ENCODE data around the gene MAPK8IP3.

MAPK8IP3 gene

DNA sequence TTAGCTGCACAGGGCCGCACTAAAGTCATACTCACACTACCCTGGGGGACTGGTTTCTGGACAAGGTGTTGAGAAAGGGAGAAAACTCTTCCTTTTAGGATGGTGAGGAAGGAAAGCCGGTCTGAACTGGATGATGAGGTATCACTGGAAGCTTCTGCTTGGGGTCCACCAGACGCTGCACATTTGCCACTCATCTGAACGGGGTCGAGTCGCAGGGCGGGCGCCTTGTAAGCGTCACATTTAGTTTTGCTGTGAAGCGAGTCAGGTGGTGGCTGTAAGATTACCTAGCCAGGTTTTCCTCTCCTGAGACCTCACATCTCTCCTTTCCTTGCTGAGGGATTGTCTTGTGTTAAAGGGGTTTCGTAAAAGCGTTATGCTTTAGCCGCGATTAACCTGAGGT lies 25.6 kb upstream of the MAPK8IP3 start:
- no peak for DNase-seq

DNA sequence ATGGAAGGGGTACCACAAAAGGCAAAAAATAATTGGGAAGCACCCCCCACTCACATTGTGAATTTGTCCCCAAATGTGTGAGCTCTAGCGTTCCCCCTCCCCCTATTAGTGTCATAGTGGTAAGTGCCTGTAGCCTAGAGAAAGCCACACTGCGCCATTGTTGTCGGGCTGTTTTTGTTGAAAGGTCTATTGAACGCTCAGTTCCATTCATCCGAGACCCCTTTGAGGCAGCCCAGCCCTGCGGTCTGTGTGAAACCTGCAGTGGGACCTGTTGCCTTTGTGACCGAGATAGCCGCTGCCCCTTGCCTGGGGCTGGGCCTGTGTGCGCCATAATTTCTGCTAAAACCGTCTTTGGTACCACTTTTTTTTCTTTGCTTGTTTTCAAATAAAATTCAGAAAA lies 25.0 kb upstream of the MAPK8IP3 start:
- no peak for DNase-seq

DNA sequence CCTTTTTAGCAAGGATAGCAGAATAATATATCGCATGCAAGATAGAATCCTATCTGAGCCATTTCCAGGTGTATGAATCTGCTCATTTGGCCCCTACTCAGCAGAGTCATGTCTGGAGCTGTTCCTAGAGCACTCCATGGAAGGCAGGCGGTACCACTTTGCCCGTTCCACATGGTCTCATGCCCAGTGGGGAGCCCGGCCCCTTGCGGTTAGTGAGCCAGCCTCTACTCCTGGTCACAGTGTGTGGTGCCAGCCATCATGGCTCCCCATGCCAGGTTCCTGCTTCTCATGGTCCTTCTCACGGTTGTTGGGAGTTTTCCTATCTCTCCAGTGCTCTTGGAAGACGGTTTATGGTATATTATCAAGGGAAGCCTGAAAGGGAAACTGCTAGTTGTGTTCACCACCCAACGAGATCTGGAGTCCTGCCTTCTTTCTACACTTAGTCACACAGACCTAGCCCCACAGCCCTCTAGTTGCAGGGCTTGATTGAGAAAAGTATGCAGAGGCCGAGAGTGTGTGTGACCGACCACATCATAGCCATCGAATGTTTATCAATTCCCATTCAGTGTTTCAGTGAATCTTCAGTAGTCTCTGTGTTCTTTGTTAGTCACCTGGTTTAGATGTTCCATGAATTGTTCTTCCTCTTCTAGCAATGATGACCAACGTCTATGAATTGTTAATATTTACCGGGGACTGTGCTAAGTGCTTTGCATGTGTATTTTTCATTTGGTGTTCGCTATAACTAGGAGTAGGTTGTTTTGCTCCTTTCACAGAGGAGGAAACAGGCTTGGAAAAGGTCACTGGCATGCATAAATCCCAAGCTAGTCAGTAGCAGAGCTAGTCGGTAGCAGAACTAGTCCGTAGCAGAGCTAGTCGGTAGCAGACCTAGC lies 18.3 kb upstream of the MAPK8IP3 start:
- no peak for DNase-seq

DNA sequence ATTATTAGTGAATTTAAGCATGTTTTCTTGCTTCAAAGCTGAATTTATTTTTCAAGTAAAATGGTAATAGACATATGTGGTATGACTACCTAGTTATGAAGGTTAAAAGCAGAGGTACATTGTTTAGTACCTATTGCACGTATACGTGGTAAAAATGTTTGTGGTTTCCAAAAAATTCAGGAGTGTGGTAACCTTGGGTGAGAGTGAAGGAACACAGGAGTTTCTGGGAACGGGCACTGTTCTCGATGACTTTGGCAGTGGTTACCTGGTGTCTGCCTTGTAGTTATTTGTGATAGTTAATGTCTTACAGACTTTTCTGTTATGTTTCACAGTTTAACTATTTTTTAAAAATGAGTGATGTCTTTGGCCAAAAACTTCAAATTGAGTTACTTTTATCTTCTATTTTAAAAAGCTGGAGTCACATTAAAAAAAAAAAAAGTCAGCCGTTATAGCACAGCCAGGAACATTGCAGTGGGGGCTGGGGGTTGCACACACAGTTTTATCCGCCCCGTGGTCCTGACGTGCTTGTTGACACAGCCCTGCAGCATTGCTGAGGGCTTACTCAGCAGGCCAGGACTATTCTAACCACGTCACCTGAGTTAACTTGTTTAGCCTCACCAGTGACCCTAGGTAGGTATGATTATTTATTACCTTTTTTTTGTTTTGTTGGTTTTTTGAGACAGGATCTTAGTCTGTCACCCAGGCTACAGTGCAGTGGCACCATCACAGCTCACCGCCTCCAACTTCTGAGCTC lies 17.0 kb upstream of the MAPK8IP3 start:
- DNase-seq, result no peak

DNA sequence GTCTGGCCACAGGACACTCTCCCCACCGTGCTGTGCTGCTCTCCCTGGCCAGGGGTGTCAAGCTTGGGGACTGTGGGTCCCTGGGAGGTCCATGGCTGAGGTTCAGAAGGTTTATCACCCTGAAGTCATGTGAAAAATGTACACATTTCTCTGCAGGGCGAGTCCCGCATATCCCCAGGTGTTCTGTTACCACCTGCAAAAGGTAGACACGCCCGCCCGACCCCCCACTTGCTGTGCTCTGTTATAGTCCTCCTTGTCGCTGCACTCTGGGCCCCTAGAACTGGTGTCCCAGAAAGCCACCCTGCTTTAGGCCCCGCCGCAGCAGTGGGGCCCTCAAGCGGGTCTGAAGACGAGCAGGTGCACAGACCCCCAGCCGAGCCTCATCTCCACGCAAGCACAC lies 16.1 kb upstream of the MAPK8IP3 start:
- DNase-seq, result no peak

DNA sequence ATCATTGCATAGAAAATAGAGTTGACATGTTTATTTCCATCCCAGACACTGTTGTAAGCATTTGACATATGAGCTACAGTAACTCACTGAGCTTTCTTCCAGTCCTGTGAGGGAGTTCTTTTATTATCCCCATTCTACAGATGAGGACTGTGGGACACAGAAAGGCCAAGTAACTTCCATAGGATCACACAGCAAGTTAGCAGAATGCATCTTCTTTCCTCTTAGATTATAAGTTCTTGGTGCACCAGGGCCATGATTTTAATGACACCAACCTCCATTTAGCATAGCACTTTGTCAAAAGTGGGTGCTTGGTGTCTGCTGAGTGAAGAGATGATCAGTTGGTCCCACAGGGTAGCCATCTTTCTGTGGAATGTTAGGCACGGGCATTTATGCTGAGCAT lies 15.2 kb upstream of the MAPK8IP3 start:
- DNase-seq, result no peak

DNA sequence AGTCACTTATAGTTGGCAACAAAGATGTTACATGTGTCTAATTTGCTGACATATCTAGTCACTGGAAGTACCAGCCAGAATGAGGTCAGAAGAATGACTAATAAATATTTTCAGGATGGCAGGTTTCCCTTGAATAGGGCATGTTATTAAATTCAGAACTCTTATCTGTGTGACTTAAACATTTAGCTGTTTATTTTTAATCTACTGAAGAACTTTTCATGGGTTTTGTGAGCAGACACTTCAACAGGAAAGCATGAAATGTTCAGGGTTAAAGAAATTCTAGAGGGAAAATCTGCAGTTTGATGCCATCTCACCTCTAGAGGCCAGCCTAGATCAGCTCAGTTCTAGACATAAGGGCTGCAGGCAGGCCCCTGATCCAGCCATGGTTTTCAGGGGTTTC lies 14.7 kb upstream of the MAPK8IP3 start:
- no peak for DNase-seq

DNA sequence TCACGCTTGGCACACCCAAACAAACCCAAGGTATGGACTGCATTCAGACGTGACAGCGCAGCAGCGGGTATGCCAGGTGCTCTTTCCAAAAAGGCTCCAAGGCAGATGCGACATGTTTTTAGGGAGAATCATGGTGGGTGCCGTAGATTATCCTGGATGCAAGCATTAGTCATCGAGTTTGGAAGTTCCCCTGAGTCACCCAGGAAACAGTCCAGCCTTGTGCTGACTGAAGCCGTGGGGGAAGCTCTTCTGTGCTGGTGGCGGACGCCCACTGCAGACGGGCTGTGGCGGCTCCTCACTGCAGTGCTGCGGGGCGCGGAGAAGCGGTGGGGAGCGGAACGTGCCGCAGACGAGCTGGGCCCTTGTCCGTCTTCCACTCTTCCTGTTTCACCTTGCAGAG lies 14.0 kb upstream of the MAPK8IP3 start:
- DNase-seq, result no peak

DNA sequence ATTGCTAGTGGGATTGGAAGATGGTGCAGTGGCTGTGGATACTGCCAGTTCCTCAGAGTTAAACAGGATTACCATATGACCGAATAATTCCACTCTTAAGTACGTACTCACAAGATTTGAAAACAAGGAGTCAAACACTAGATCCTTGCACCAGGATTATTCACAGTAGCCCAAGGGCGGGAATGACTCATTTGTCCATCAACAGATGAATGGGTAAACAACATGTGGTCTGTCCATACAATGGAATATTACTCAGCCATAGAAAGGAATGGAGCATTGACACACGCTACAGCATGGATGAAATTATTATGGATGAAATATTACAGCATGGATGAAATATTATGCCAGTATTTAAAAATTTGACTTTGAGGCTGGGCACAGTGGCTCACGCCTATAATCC lies 9.1 kb upstream of the MAPK8IP3 start:
- no peak for DNase-seq

DNA sequence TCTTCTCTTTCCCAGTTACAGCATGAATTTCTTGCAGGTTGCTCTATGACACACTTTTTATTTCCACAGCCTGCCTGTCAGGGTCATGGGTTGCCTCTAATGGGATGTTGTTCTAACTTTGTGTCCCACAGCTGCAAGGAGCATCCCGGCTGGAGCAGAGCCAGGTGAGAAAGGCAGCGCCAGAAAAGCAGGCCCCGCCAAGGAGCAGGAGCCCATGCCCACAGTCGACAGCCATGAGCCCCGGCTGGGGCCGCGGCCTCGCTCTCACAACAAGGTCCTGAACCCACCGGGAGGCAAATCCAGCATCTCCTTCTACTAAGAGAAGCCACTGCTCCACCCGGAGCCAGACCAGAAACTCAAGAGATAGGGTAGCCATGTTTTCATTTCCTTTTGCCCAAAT lies 7.3 kb upstream of the MAPK8IP3 start:
- DNase-seq, result no peak

DNA sequence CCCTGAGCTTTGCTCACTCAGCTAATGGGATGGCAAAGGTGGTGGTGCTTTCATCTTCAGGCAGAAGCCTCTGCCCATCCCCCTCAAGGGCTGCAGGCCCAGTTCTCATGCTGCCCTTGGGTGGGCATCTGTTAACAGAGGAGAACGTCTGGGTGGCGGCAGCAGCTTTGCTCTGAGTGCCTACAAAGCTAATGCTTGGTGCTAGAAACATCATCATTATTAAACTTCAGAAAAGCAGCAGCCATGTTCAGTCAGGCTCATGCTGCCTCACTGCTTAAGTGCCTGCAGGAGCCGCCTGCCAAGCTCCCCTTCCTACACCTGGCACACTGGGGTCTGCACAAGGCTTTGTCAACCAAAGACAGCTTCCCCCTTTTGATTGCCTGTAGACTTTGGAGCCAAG lies 5.7 kb upstream of the MAPK8IP3 start:
- DNase-seq, result no peak

DNA sequence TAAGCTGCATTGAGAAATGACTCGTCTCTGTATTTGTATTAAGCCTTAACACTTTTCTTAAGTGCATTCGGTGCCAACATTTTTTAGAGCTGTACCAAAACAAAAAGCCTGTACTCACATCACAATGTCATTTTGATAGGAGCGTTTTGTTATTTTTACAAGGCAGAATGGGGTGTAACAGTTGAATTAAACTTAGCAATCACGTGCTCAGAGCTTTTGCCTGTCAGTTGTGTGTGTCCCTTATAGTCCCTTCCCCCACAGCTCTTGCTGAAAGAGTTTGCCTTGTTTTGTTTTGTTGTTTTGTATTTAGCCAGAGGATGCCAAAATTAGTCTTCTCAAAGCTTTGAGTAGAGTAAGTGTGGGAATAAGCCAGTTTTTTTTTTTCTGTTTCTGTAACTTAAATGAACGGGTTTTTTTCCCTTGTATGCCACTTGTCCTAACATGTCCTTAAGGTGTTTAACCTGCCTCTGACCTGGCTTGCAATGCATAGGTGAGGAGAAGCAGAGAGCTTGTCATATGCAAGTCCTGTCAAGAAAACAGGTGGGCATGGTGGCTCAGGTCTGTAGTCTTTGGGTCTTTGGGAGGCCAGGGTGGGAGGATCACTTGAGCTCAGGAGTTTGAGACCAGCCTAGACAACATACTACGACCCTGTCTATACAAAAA lies 4.6 kb upstream of the MAPK8IP3 start:
- no peak for DNase-seq

DNA sequence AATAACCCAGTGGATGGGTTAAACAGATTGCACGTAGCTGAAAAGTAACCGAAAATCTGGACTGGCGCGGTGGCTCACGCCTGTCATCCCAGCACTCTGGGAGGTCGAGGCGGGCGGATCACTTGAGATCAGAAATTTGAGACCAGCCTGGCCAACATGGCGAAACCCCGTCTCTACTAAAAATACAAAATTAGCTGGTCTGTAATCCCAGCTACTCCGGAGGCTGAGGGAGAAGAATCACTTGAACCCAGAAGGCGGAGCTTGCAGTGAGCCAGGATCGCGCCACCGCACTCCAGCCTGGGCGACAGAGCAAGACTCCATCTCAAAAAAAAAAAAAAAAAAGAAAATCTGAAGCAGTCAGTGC lies 689 bp upstream of the MAPK8IP3 start:
- peak; percentile 33 for DNase-seq

DNA sequence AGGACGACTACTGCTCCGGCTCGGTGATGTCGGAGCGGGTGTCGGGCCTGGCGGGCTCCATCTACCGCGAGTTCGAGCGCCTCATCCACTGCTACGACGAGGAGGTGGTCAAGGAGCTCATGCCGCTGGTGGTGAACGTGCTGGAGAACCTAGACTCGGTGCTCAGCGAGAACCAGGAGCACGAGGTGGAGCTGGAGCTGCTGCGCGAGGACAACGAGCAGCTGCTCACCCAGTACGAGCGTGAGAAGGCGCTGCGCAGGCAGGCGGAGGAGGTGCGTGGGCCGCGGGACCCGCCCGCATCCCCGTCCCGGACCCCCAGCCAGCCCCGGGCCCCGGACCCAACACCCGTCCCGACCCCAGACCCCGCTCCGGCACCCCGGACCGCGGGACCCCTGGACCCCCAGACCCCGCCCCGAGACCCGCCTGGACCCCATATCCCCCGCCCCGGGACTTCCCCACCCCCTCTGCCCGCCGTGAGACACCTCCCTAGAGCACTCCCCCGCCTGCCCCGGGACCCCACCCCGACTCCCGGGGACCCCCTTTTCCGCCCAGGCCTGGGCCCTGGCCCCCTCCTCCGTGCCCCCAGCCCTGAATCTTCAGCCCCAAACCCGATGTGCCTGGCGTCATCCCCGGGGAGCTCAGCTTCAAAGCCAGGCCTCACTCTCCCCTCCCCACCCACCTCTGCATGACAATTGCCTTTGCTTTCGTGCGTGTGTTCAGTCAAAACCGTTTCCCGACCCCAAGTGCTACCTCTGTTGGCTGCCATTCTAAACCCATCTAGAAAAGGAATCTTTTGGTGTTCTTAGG lies 594 bp downstream of the MAPK8IP3 start:
- DNase-seq, result peak; percentile 67

DNA sequence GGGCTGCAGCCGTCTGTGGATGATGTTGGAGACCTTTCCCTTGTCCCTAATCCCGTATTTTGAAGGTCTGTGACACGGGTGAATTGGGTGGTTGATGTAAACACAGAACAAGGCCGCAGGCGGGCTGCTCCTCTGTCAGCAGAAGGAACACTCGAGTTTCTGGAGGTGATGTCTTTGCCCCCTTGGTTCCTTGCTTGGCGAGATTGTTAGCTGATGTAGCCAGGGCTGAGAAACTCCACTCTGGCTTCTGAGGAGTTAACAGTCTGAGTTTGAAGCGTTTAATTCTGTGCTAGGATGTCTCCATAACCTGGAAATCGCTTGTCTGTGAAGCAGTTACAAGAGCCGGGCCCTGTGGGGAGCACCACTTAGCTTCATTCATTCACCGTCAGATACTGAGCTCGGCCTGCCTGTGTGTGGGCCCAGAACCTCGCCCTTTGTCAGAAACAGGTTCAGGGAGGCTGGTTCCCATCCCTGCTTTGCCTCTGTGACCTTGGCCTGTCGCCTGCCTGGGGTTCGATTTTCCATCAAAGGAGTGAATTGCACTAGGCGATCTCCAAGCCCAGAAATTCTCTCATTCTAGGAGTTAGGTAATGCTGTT lies 1.3 kb downstream of the MAPK8IP3 start:
- DNase-seq, result peak; percentile 26

DNA sequence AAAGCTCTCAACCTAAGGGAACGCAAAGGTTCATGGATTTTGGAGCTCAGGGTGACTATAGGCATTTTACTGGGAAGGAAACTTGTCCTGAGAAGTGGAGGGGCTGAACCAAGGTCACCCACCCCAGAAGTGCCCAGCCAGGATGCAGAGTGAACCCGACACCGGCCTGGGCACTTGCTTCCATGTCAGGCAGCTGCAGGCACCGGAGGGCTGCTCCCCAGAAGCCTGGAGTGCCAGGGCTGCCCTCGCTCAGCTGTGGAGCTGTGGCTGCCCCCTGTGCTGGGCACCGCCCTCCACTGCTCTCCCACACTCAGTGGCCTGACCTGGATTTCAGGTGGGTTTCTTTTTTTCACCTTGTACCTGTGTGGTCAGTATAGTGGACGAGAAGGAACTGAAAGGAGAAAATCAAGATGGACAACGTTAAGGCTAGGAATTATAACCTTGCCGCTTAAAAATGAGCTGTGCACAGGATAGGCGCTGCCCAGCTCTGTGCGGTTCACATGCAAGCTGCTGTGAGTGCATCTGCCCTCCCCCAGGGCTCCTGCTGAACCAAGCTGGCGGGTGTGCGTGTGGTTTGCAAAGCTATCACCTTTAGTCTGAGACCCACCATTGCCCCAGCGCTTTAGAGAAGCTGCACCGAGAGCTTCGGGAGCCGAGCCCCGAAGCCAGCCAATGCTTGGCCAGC lies 2.2 kb downstream of the MAPK8IP3 start:
- no peak for DNase-seq

DNA sequence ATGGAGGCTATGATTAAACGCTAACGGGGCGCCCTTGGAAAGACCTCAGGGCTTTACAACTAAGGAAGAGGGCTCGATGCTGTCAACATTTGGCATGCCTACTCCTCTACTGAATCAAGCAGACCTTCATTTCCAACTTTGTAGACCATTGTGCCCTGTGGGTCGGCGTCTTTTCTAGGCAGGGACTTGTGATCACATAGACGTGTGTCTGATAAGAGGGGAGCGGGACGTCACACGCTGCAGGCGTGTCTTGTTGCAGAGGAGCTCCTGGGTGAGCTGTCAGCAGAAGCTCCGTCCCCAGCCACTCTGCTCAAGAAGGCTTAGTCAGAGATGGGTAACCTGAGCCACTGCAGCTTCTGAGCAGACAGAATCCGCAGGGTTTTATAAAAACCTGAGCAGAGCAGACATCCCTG lies 2.8 kb downstream of the MAPK8IP3 start:
- no peak for DNase-seq

DNA sequence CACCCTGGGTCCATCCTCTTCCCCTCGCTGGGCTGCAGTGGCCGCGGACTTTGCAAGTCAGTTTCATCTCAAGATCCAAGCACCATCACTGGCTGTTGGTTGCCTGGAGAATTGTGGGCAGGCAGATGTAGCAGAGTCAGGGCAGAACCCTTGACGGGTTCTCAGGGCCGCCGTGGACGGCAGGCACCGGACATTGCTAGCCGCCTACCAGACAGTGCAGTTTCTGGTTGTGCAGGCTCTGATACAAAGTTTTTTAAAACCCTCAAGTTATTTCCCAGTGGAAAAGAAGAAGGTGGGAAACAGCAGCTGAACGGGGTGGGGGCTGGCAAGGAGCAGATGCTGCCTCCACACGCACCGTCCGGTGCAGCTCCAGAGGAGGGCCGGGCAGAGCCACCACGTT lies 3.4 kb downstream of the MAPK8IP3 start:
- no peak for DNase-seq

DNA sequence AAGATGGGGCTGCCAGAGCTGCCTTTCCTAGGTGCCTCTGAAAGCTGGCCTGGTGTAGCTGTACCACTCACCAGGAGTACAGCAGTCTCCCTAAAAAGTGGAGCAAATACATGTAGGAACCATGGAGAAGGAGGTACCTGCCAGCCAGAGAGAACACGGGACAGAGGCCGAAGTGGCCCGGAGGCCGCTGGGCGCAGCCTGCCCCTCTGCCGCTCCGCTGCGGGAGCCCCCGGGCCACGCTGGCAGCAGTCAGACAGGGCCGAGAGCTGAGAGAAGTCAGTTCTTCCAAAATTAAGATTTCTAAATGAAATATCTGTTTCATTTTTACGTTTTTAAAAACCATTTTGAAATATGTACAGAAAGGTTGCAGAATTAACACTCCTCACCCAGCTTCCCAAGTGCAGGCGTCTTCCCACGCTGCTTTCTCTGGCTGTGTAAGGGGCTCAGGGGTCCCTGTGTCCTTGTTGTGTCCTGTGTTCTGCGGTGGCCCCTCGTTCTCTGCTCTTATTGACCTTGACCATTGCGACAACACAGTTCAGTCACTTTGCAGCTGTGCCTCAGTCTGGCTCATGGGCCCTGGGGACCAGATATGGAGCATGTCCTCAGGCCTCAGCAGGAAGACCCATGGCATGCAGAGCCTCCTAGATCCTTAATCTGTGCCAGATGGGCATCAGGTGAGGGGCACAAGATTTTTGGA lies 5.0 kb downstream of the MAPK8IP3 start:
- DNase-seq, result no peak

DNA sequence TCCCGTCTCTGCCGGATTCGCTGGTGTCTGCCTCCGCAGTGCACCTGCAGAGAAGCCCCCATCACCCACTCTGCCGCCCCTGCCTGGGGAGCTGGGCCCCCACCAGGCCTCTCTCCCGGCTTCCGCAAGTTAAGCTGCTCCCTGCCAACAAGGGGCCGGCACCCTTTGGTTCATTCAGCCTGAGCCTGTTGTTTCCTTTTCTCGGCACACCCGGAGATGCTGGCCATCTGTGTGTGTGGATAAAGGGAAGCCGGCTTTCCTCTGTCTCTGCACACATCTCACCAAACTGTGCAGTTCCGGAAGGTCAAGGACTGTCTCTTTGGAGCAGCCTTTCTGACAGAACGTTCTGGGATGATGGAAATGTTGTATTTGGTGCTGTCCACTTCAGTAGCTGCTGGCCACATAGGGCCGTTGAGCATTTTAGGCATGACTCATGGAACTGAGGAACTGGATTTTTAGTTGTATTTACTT lies 6.8 kb downstream of the MAPK8IP3 start:
- no peak for DNase-seq

DNA sequence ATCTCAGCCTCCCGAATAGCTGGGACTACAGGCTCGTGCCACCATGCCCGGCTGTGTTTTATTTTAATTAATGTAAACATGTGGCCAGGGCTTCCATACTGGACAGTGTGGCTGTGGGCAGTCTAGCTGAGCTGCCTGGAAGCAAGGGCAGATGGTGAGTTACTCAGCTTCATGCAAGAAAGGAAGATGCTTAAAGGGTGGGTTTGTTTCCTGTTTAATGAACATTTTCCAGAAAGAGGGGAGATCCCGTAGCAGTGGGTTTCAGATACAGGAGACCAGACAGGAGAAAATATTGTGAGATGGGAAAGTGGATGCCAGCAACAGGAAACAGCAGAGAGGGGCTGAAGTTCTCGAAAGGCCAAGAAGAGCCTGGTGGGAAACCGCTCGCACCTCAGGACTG lies 7.3 kb downstream of the MAPK8IP3 start:
- no peak for DNase-seq
